NT2/D1 (cell line): ENCODE results near the gene PGAM2.
"Not testable (repeated sequence)": the region's sequence is repeated elsewhere in the genome, so short reads cannot be mapped to it uniquely, and the experiment has no call there.

ENCODE experiments used
- SUZ12 ChIP-seq: IDR thresholded peaks from 2 replicates; pipeline ENCODE4 v1.6.1; 2011; ENCODE audit not compliant: insufficient read length, insufficient read depth; ENCODE audit errors: extremely low read depth
- YY1 ChIP-seq: IDR thresholded peaks from 2 replicates; pipeline ENCODE4 v1.6.1; 2011; ENCODE audit not compliant: insufficient read length, insufficient read depth
- ZNF274 ChIP-seq: IDR thresholded peaks from 2 replicates; pipeline ENCODE4 v1.6.1; 2011; ENCODE audit warnings: mild to moderate bottlenecking, low read depth, low read length

- TF ChIP-seq ZNF274, YY1, SUZ12: not testable (repeated sequence)
Observed at GRCh38 chr7:44033971-44034844, 31.2 kb downstream of the PGAM2 start.
